IPS-18a (cell line): ENCODE results near the gene HRAS.

Source experiments
- H3K27ac ChIP-seq: one replicate; pipeline ENCODE4 v1.5.1; 2013; ENCODE audit warnings: low read length
- H3K27me3 ChIP-seq: one replicate; pipeline ENCODE4 v1.6.1; 2013; ENCODE audit warnings: mild to moderate bottlenecking, low read length; ENCODE audit not compliant: control insufficient read depth, insufficient read depth
- H3K36me3 ChIP-seq: one replicate; pipeline ENCODE4 v1.6.1; 2013; ENCODE audit warnings: low read depth, low read length; ENCODE audit not compliant: control insufficient read depth
- H3K4me1 ChIP-seq: one replicate; pipeline ENCODE4 v1.6.1; 2013; ENCODE audit warnings: low read depth, low read length; ENCODE audit not compliant: control insufficient read depth
- H3K4me3 ChIP-seq: one replicate; pipeline ENCODE4 v1.5.1; 2013; ENCODE audit warnings: low read length
- H3K9ac ChIP-seq: one replicate; pipeline ENCODE4 v1.6.1; 2013; ENCODE audit warnings: mild to moderate bottlenecking, low read length, moderate library complexity
- H3K9me3 ChIP-seq: one replicate; pipeline ENCODE4 v1.6.1; 2013; ENCODE audit warnings: low read depth, low read length; ENCODE audit not compliant: control insufficient read depth

The HRAS gene

GRCh38 chr11:533586-534395 lies 1.6 kb downstream of the HRAS start:
- Histone ChIP-seq H3K4me3 (peak overlapping the region; percentile 58), H3K4me1 (no peaks in the 10 kb centered on the region), H3K27me3 (peaks cover 28% of the 10 kb centered on the region), H3K9ac (no peak overlapping the region), H3K9me3 (no peaks in the 10 kb centered on the region), H3K27ac (no peak overlapping the region), H3K36me3 (no peaks in the 10 kb centered on the region)

- Histone ChIP-seq H3K27me3 (peaks cover 22% of the 10 kb centered on the region), H3K36me3 (no peaks in the 10 kb centered on the region), H3K4me3 (no peak overlapping the region), H3K9me3 (no peaks in the 10 kb centered on the region), H3K4me1 (no peaks in the 10 kb centered on the region), H3K9ac (no peak overlapping the region), H3K27ac (no peak overlapping the region)
Observed at GRCh38 chr11:532986-533585, 2.3 kb downstream of the HRAS start.

- no peaks in the 10 kb centered on the region for H3K36me3 ChIP-seq
Observed at GRCh38 chr11:532527-532985, 2.8 kb downstream of the HRAS start.

GRCh38 chr11:531919-532526 lies 3.4 kb downstream of the HRAS start:
- H3K9ac ChIP-seq, result no peak overlapping the region
- H3K27me3 ChIP-seq, result peaks cover 11% of the 10 kb centered on the region
- no peaks in the 10 kb centered on the region for H3K36me3 ChIP-seq
- no peaks in the 10 kb centered on the region for H3K9me3 ChIP-seq
- H3K4me3 ChIP-seq, result no peak overlapping the region
- H3K27ac ChIP-seq, result no peak overlapping the region
- H3K4me1 ChIP-seq, result no peaks in the 10 kb centered on the region

More at GRCh38 chr11:532527-532985, 2.8 kb downstream of the HRAS start:
- H3K4me3 ChIP-seq, result no peak overlapping the region
- H3K4me1 ChIP-seq, result no peaks in the 10 kb centered on the region
- H3K9me3 ChIP-seq, result no peaks in the 10 kb centered on the region
- no peak overlapping the region for H3K27ac ChIP-seq
- no peak overlapping the region for H3K9ac ChIP-seq
- peaks cover 16% of the 10 kb centered on the region for H3K27me3 ChIP-seq

GRCh38 chr11:530960-531831 lies 4.2 kb downstream of the HRAS start:
- peaks cover 3% of the 10 kb centered on the region for H3K27me3 ChIP-seq
- no peaks in the 10 kb centered on the region for H3K4me1 ChIP-seq
- no peak overlapping the region for H3K4me3 ChIP-seq
- no peaks in the 10 kb centered on the region for H3K9me3 ChIP-seq
- no peak overlapping the region for H3K27ac ChIP-seq
- no peak overlapping the region for H3K9ac ChIP-seq
- H3K36me3 ChIP-seq, result no peaks in the 10 kb centered on the region

GRCh38 chr11:529728-530411 lies 5.5 kb downstream of the HRAS start:
- Histone ChIP-seq H3K9ac (no peak overlapping the region), H3K27me3 (no peaks in the 10 kb centered on the region), H3K4me1 (no peaks in the 10 kb centered on the region), H3K9me3 (no peaks in the 10 kb centered on the region), H3K4me3 (no peak overlapping the region), H3K27ac (no peak overlapping the region), H3K36me3 (no peaks in the 10 kb centered on the region)

- H3K4me3 ChIP-seq, result no peak overlapping the region
- no peaks in the 10 kb centered on the region for H3K27me3 ChIP-seq
- H3K9me3 ChIP-seq, result no peaks in the 10 kb centered on the region
- no peak overlapping the region for H3K27ac ChIP-seq
- H3K36me3 ChIP-seq, result no peaks in the 10 kb centered on the region
- H3K4me1 ChIP-seq, result no peaks in the 10 kb centered on the region
- no peak overlapping the region for H3K9ac ChIP-seq
Observed at GRCh38 chr11:528815-529727, 6.3 kb downstream of the HRAS start.

GRCh38 chr11:528166-528814 lies 7.1 kb downstream of the HRAS start:
- no peaks in the 10 kb centered on the region for H3K36me3 ChIP-seq
- H3K4me3 ChIP-seq, result no peak overlapping the region
- H3K4me1 ChIP-seq, result no peaks in the 10 kb centered on the region
- H3K9me3 ChIP-seq, result no peaks in the 10 kb centered on the region
- H3K27ac ChIP-seq, result no peak overlapping the region
- no peak overlapping the region for H3K9ac ChIP-seq
- H3K27me3 ChIP-seq, result no peaks in the 10 kb centered on the region

GRCh38 chr11:526192-526591 lies 9.2 kb downstream of the HRAS start:
- H3K9ac ChIP-seq, result no peak overlapping the region
- H3K27ac ChIP-seq, result no peak overlapping the region
- H3K27me3 ChIP-seq, result no peaks in the 10 kb centered on the region
- H3K4me3 ChIP-seq, result no peak overlapping the region
- no peaks in the 10 kb centered on the region for H3K4me1 ChIP-seq
- no peaks in the 10 kb centered on the region for H3K9me3 ChIP-seq
- H3K36me3 ChIP-seq, result no peaks in the 10 kb centered on the region

GRCh38 chr11:521177-521688 lies 14.1 kb downstream of the HRAS start:
- Histone ChIP-seq H3K4me1 (no peaks in the 10 kb centered on the region), H3K4me3 (no peak overlapping the region), H3K27me3 (no peaks in the 10 kb centered on the region), H3K36me3 (no peaks in the 10 kb centered on the region), H3K9ac (no peak overlapping the region), H3K27ac (no peak overlapping the region), H3K9me3 (no peaks in the 10 kb centered on the region)
